Erythroblast (primary cell): Measurements from ENCODE around the gene SULF2.

ENCODE experiments used
- GATA1 ChIP-seq: IDR thresholded peaks from 2 replicates; pipeline ENCODE4 v1.6.1; 2011; ENCODE audit warnings: low read depth, mild to moderate bottlenecking, control low read depth, low read length, moderate library complexity
- POLR2A ChIP-seq: IDR thresholded peaks from 2 replicates; pipeline ENCODE4 v1.6.1; 2011; ENCODE audit warnings: mild to moderate bottlenecking, low read length

DNA sequence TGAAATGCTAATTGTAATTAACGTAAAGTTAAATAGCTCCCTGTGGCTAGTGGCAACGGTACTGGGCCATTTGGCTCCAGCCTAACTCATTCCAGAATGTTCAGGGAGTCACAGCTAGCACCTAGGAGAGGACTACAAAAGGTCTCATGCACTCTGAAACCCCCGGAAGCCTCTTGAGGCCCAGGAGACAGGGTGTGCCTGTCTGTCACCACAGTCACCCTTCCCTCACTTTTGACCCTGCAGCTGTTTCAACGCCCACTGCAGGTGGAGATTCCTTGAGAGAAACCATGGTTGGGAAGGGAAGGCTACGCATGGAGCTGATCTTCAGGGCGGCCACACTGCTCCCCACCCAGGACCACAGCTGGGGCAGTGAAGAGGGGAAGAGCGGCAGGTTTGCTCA is 58.6 kb downstream of the SULF2 start:
- no peak for TF ChIP-seq POLR2A
- TF ChIP-seq GATA1: no peak
